Mononuclear cell (primary cell): ENCODE measurements around the gene KLF9. TPM values are rescaled to one million over a fixed set of nuclear protein-coding genes. Genes with fewer than 3 reads are reported as not detected.

Source experiments
- H3K27me3 ChIP-seq: 2 replicates; pipeline ENCODE4 v1.6.0; 2011; ENCODE audit warnings: low read length, control low read depth; ENCODE audit not compliant: insufficient read depth
- H3K4me1 ChIP-seq: 2 replicates; pipeline ENCODE4 v1.5.1; 2011; ENCODE audit warnings: mild to moderate bottlenecking, low read length, control low read depth; ENCODE audit not compliant: insufficient read depth
- H3K4me3 ChIP-seq: 2 replicates; pipeline ENCODE4 v1.5.1; 2011; ENCODE audit warnings: mild to moderate bottlenecking, low read length, moderate library complexity
- H3K9me3 ChIP-seq: 2 replicates; pipeline ENCODE4 v1.5.1; 2011; ENCODE audit warnings: low read depth, mild to moderate bottlenecking, control low read depth, low read length
- total RNA-seq: library from RNA; depleted of rRNA; stranded (reverse); fragments of >200 nt; gene quantifications from one replicate; pipeline ENCODE4 v1.2.3, GENCODE V29; 2012

KLF9 gene
- total RNA-seq, 1 donor: 118 TPM

- peak overlapping the region; percentile 89 for H3K4me3 ChIP-seq
- no peaks in the 10 kb centered on the region for H3K9me3 ChIP-seq
- H3K27me3 ChIP-seq: no peaks in the 10 kb centered on the region
- peaks cover 48% of the 10 kb centered on the region for H3K4me1 ChIP-seq
Measured at GRCh38 chr9:70413464-70413798, 1.0 kb downstream of the KLF9 start.

GRCh38 chr9:70412832-70413463 is 1.5 kb downstream of the KLF9 start:
- Histone ChIP-seq H3K9me3 (no peaks in the 10 kb centered on the region), H3K4me3 (peak overlapping the region; percentile 89), H3K4me1 (peaks cover 48% of the 10 kb centered on the region), H3K27me3 (no peaks in the 10 kb centered on the region)

- no peaks in the 10 kb centered on the region for H3K9me3 ChIP-seq
- no peaks in the 10 kb centered on the region for H3K27me3 ChIP-seq
- H3K4me1 ChIP-seq: peaks cover 52% of the 10 kb centered on the region
- H3K4me3 ChIP-seq: peak overlapping the region; percentile 89
Measured at GRCh38 chr9:70411930-70412831, 2.3 kb downstream of the KLF9 start.

GRCh38 chr9:70411121-70411929 is 3.1 kb downstream of the KLF9 start:
- H3K4me3 ChIP-seq: peak overlapping the region; percentile 89
- H3K9me3 ChIP-seq: no peaks in the 10 kb centered on the region
- peaks cover 61% of the 10 kb centered on the region for H3K4me1 ChIP-seq
- no peaks in the 10 kb centered on the region for H3K27me3 ChIP-seq

- no peaks in the 10 kb centered on the region for H3K9me3 ChIP-seq
- peaks cover 69% of the 10 kb centered on the region for H3K4me1 ChIP-seq
- no peak overlapping the region for H3K4me3 ChIP-seq
- H3K27me3 ChIP-seq: no peaks in the 10 kb centered on the region
Measured at GRCh38 chr9:70410368-70410767, 4.1 kb downstream of the KLF9 start.

GRCh38 chr9:70409800-70410199 is 4.7 kb downstream of the KLF9 start:
- no peaks in the 10 kb centered on the region for H3K27me3 ChIP-seq
- no peak overlapping the region for H3K4me3 ChIP-seq
- H3K9me3 ChIP-seq: no peaks in the 10 kb centered on the region
- peaks cover 69% of the 10 kb centered on the region for H3K4me1 ChIP-seq

- no peak overlapping the region for H3K4me3 ChIP-seq
- no peaks in the 10 kb centered on the region for H3K9me3 ChIP-seq
- H3K4me1 ChIP-seq: peaks cover 70% of the 10 kb centered on the region
- H3K27me3 ChIP-seq: no peaks in the 10 kb centered on the region
Measured at GRCh38 chr9:70409280-70409679, 5.2 kb downstream of the KLF9 start.

GRCh38 chr9:70408393-70409040 is 5.9 kb downstream of the KLF9 start:
- Histone ChIP-seq H3K4me3 (no peak overlapping the region), H3K9me3 (no peaks in the 10 kb centered on the region), H3K4me1 (peaks cover 72% of the 10 kb centered on the region), H3K27me3 (no peaks in the 10 kb centered on the region)

GRCh38 chr9:70407081-70407503 is 7.4 kb downstream of the KLF9 start:
- Histone ChIP-seq H3K4me3 (no peak overlapping the region), H3K27me3 (no peaks in the 10 kb centered on the region), H3K9me3 (no peaks in the 10 kb centered on the region), H3K4me1 (peaks cover 67% of the 10 kb centered on the region)

- no peaks in the 10 kb centered on the region for H3K9me3 ChIP-seq
- peaks cover 61% of the 10 kb centered on the region for H3K4me1 ChIP-seq
- H3K27me3 ChIP-seq: no peaks in the 10 kb centered on the region
- H3K4me3 ChIP-seq: no peak overlapping the region
Measured at GRCh38 chr9:70406434-70406862, 8.0 kb downstream of the KLF9 start.

- H3K4me1 ChIP-seq: peaks cover 55% of the 10 kb centered on the region
- no peaks in the 10 kb centered on the region for H3K9me3 ChIP-seq
- no peaks in the 10 kb centered on the region for H3K27me3 ChIP-seq
- no peak overlapping the region for H3K4me3 ChIP-seq
Measured at GRCh38 chr9:70405808-70406433, 8.5 kb downstream of the KLF9 start.

GRCh38 chr9:70404261-70404660 is 10.2 kb downstream of the KLF9 start:
- Histone ChIP-seq H3K4me1 (peaks cover 57% of the 10 kb centered on the region), H3K27me3 (no peaks in the 10 kb centered on the region), H3K9me3 (no peaks in the 10 kb centered on the region), H3K4me3 (no peak overlapping the region)

- Histone ChIP-seq H3K4me3 (no peak overlapping the region), H3K27me3 (no peaks in the 10 kb centered on the region), H3K4me1 (peaks cover 63% of the 10 kb centered on the region), H3K9me3 (no peaks in the 10 kb centered on the region)
Measured at GRCh38 chr9:70403618-70404025, 10.8 kb downstream of the KLF9 start.

GRCh38 chr9:70403166-70403565 is 11.3 kb downstream of the KLF9 start:
- no peaks in the 10 kb centered on the region for H3K27me3 ChIP-seq
- peaks cover 63% of the 10 kb centered on the region for H3K4me1 ChIP-seq
- H3K4me3 ChIP-seq: no peak overlapping the region
- no peaks in the 10 kb centered on the region for H3K9me3 ChIP-seq
